ENCODE results near the gene ADRM1. TPM values are rescaled to one million over a fixed set of nuclear protein-coding genes. Genes with fewer than 3 reads are reported as not detected.

The ADRM1 gene
- total RNA-seq, 6 donors from 2014 or later, result 57.6 to 158 (median 91.6) TPM

GRCh38 chr20:62318400-62319345 lies 15.9 kb downstream of the ADRM1 start:
- DNase-seq, result peak in 1 of 2 donors; percentile 85

GRCh38 chr20:62319346-62319909 lies 16.6 kb downstream of the ADRM1 start:
- WGBS, 2 donors, result 88 to 89% methylated on average over 26 to 29 of the region's 29 CpGs
- peak in 1 of 2 donors; percentile 64 for ATAC-seq (ENCODE audit: low FRiP score in 2 of 2)
- H3K4me1 ChIP-seq, result no peaks in the 10 kb centered on the region
- no peak for TF ChIP-seq POLR2AphosphoS5 (IDR thresholded peaks at IDR 0.05)
- TF ChIP-seq EP300 (IDR thresholded peaks at IDR 0.05), result no peak
- no peak for TF ChIP-seq CTCF (IDR thresholded peaks at IDR 0.05)
- no peak for TF ChIP-seq POLR2A (IDR thresholded peaks at IDR 0.05)
- DNase-seq, result peak in 1 of 2 donors; percentile 82
- peaks cover 25 to 87% (median 81%) of the 10 kb centered on the region in 4 donors for H3K36me3 ChIP-seq
- no peaks in the 10 kb centered on the region for H3K9me3 ChIP-seq
- H3K27ac ChIP-seq, result peak overlapping the region in 2 of 4 donors; percentile 7 to 15
- H3K4me3 ChIP-seq, result no peak overlapping the region
- no peaks in the 10 kb centered on the region for H3K27me3 ChIP-seq

More at GRCh38 chr20:62318400-62319345, 15.9 kb downstream of the ADRM1 start:
- WGBS, 2 donors, result 95 to 97% methylated on average over 18 to 34 of the region's 36 CpGs
- Histone ChIP-seq H3K4me3 (no peak overlapping the region), H3K27ac (peak overlapping the region in 2 of 4 donors; percentile 7 to 15), H3K27me3 (no peaks in the 10 kb centered on the region), H3K36me3 (peaks cover 25 to 84% (median 79%) of the 10 kb centered on the region in 4 donors), H3K9me3 (no peaks in the 10 kb centered on the region), H3K4me1 (no peaks in the 10 kb centered on the region)
- TF ChIP-seq POLR2AphosphoS5 (IDR thresholded peaks at IDR 0.05), result no peak
- ATAC-seq (ENCODE audit: low FRiP score in 2 of 2), result no peak

- no peak overlapping the region for H3K4me3 ChIP-seq
- peak overlapping the region in 2 of 4 donors; percentile 18 to 27 for H3K27ac ChIP-seq
- ATAC-seq (ENCODE audit: low FRiP score in 2 of 2), result peak in 1 of 2 donors; percentile 5
- no peaks in the 10 kb centered on the region for H3K4me1 ChIP-seq
- H3K27me3 ChIP-seq, result no peaks in the 10 kb centered on the region
- WGBS, 2 donors, result 88 to 90% methylated on average over 16 to 19 of the region's 22 CpGs
- no peak for TF ChIP-seq EP300 (IDR thresholded peaks at IDR 0.05)
- TF ChIP-seq POLR2AphosphoS5 (IDR thresholded peaks at IDR 0.05), result no peak
- TF ChIP-seq CTCF (IDR thresholded peaks at IDR 0.05), result no peak
- TF ChIP-seq POLR2A (IDR thresholded peaks at IDR 0.05), result no peak
- H3K36me3 ChIP-seq, result peaks cover 29 to 87% (median 81%) of the 10 kb centered on the region in 4 donors
- no peaks in the 10 kb centered on the region for H3K9me3 ChIP-seq
- DNase-seq, result peak in 1 of 2 donors; percentile 83
These were observed 18.0 kb downstream of the ADRM1 start for GRCh38 chr20:62320581-62321354.

- Histone ChIP-seq H3K4me1 (no peaks in the 10 kb centered on the region), H3K4me3 (no peak overlapping the region), H3K9me3 (no peaks in the 10 kb centered on the region), H3K36me3 (peaks cover 24 to 87% (median 80%) of the 10 kb centered on the region in 4 donors), H3K27me3 (no peaks in the 10 kb centered on the region), H3K27ac (peak overlapping the region in 1 of 4 donors; percentile 23)
- 90 to 92% methylated on average over 5 of the region's 7 CpGs for WGBS, 2 donors
- no peak for TF ChIP-seq POLR2A (IDR thresholded peaks at IDR 0.05)
- no peak for TF ChIP-seq CTCF (IDR thresholded peaks at IDR 0.05)
- TF ChIP-seq POLR2AphosphoS5 (IDR thresholded peaks at IDR 0.05), result no peak
- no peak for TF ChIP-seq EP300 (IDR thresholded peaks at IDR 0.05)
- no peak for ATAC-seq (ENCODE audit: low FRiP score in 2 of 2)
- no peak for DNase-seq
These were observed 18.7 kb downstream of the ADRM1 start for GRCh38 chr20:62321521-62321948.
